HUDEP-2 (cell line): ENCODE measurements around the gene TDRD7.

Experiments
- DNase-seq, 76 experiments: peaks; one replicate each; lab custom pipeline; 2025; ENCODE audit not compliant: unreplicated experiment in 76 of 76; lab: John Stamatoyannopoulos, UW

Gene TDRD7

DNA sequence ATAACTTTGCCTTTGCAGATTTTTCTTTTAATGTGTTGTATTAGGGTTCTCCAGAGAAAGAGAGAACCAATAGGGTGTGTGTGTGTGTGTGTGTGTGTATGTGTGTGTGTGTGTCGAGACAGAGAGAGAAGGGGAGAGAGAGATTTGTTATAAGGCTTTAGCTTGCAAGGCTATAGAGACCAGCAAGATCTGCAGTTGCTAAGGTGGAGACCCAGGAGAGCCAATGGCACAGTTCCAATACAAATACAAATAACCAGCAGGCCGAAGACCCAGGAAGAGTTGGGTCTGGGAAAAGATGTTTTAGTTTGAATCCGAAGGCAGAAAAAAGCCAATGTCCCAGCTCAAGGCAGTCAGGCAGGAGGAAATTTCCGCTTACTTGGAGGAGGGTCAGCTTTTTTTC lies 112.5 kb downstream of the TDRD7 start:
- no peak for DNase-seq

DNA sequence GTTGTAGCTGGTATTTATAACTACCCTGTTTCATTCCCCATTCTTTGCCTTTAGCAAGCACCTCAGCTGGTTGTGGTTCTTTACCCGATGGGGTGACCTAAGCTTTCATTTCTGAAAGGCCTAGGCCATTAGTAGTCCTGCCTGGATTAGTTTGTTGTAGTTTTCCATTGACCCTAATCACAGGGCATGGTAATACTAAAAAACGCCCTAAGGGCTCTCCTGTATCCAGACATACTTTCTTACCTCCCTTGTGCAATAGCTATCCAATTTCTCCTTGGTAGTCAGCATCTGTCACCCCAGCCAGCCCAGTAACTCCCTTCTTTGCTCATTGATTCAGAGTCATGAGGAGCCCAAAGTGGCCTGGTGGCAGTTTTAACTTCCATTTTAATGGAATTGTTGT lies 113.6 kb downstream of the TDRD7 start:
- DNase-seq, result no peak

DNA sequence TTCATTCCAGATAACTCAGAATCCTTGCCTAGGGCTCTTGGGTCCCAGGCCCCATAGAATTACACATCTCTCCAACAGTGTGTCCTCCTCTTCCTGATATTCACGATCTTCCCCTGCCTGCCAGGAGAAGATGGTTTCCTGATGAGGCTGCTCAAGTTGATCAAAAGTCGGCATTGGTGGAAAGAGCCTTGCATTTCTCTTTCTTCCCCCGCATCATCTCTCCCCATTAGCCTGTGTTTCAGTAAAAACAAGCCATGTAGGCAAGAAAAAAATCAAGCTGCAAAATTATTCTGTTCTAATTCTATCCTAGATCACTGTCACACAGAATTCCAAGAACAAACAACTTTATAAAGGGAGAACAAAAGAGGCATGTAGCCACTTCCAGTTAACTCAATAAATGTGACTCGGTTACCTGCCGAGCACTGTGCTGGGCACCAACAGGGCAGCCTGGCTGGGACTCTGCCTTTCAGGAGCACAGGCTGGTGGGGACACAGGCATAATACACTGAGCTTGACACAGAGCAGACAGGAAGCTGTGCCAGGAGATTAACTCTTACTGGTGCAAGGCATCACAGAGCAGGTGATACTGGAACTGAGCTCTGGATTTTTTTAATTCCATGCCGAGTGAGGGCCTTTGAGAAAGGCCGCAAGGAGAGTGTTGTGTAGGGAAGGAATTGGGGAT lies 115.1 kb downstream of the TDRD7 start:
- DNase-seq, result no peak

DNA sequence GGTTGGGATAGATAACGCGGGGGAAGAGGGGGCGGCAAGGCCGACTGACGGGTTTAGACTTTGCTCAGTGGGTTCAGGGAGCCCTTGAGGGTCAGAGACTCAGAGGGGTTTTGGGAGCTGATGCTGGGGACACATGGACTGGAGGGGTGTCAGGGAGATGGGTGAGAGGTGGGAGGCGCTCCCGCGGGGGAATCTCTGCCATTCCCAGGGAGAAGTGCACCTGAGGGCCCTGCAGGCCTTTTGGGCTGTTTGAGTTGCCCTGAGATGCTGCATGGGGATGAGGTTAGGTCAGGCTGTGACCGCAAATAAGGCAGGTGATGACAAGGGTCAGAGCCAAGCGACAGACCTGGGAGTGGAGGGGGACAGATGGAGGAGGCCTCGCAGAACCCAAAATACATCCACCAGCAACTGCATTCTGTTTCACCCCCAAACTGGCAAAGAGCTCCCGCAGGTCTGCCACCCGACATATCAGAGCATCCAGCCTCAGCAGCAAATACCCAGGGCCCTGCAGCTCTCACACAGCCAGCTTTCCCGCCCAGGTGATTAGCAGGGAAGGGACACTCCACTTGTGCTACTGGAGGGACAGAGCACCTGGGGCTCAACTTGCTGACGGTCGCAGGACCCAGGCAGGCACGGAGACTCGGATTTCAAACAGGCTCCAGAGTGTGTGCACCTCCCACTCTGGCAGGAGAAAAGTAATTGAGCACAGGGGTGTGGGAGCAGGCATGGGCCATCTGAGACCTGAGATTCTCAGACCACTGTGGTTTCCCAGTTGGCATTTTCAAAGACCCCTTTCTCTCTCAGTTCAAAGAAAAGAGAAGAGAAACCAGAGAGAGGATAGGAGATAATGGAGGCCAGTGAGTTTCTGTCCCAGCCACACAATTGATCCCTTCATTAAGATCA lies 116.0 kb downstream of the TDRD7 start:
- no peak for DNase-seq

DNA sequence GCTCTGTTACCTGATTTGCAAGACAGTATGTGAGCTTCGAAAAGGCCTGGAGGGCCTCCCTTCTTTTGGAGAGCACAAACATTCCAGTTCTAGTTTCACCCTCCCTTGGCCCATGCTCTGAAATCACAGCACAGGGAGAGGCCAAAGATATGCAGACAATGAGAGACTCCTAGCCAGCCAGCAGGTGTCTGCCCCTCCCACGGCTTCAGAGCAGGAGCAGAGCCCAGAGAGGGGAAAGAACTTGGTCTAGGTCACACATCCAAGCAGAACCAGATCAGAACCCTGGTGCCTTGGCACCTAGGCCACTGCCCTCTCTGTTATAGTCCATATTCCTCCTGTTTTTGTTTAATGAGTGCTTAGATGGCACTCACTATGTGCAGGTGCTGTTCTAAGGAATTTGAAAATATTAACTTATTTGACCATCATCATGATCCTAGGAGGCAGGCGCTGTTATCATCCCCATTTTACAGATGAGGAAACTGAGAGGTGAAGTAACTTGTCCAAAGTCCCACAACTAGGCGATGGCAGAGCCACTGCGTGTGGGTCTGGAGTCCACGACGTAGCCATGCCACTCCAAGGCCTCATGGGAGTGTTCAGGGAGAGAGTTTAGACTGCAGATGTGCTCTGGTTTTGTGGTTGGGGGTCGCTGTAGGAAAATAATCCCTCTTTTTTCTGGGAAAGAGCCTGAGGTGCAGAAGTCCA lies 116.8 kb downstream of the TDRD7 start:
- DNase-seq, result no peak

DNA sequence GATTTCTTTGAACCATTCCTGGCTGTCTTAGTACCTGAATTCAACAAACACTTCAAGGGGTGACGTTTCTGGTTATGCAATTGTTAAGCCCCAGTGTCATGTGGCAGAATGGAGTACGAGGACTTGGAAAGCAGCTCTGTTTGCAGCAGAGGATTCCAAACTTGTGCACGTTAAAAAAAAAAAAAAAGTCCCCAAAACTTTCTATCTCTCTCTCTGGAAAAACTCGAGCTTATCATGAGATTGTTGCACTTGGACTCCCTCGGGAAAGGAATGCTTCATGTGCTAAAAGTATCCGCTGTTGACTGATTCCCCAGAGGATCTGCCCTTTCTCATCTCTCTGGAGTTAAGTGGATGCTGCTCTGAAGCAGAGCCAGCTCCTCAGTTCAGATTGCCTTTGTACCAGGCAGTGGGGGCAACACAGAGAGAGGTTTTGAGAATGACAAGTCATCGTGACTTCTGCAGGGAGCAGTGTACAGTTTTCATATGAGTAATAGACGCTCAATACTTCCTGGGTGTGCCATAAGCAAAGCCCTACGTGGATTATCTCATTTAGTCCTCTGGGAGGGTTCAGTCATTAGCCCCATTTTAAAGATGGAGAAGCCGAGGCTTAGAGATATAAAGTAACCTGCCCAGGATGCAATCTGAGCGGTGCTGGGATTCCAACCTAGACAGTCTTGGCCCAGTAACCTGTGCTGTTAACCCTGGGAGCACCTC lies 117.6 kb downstream of the TDRD7 start:
- no peak for DNase-seq

DNA sequence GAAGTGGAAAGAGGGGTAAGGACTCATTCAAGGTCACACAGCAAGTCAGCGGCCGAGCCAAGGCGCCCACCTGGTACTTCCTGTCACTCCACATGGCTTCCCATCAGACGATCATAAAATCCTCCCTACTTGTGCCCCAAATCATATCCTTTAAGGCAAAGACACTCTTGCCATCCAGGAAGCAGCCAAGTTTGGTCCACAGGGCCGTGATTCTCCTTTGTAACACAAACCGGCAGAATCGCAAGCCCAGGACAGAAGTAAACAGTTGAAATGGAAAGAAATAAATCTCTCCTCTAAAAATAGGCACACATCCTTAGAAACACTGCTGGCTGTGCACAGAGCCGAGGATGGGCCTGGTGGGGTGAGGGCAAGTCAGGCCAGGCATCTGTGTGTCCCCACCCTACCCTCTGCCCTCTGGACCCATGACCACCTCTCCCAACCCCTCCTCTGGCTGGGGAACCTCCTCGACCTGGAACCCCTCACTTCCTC lies 120.0 kb downstream of the TDRD7 start:
- DNase-seq, result no peak

DNA sequence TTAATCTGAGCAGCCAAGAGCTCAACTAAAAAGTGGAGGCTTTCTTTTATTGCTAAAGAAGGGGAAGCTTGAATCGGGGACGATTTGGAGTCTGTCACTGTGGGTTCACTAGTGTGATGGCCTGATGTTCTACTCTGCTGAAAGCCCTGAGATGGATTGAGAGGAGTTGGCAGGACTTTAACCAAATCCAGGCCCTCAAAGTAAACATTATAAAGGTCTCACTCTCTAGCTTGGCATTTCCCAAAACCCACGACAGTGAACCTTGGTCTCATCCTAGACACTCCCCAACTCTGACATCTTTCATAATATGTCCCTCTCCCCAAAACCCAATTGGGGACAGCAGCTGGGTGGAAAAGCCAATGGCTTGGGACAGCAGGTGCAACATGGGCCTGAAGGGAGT lies 122.3 kb downstream of the TDRD7 start:
- DNase-seq, result no peak

DNA sequence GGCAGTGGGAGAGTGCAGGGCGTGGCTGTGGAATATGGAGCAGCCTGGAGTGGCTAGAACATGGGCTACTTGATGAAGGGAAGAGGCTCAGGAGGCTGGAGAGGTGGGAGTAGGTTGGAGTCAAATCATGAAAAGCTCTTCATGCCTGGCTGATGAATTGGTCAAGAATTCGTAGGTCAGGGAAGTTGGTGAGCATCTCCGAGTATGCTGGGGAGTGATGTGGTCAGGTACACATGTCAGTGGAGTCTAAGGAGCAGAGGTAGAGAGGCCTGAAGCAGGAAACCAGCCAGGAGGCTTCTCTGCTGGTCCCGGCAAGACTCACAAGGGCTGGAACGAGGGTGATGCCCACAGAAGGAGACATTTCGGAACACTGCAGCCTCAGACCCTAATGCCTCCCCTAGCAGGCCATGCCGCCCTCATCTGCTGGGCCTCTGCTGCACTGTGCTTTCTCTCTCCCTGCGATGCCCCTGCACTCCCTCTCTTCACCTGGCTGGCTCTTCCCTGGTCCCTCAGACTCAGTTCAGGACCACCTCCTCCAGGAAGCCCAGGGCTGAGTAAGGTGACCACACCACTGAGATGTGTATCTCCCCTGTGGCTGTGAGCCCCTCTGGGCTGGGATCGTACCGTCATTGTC lies 123.2 kb downstream of the TDRD7 start:
- DNase-seq, result no peak

DNA sequence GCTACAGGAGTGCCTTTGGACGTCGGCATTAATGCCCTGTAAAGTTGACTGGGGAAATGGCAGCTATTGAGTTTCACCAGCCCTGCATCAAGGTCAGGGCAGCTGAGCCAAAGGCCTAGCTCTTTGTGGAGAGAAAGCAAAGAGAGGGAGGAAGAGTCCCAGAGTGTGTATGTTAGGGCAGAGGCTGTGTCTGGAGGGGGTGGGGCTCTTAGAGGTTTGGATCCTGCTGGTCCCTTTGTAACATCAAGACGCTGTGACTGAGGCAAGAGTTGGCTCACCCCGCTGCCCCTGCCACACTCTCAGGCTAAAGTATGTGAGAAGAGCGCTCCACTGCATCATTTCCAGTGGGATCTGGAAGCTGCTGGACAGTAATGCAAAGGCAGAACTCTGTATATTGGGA lies 123.9 kb downstream of the TDRD7 start:
- no peak for DNase-seq

DNA sequence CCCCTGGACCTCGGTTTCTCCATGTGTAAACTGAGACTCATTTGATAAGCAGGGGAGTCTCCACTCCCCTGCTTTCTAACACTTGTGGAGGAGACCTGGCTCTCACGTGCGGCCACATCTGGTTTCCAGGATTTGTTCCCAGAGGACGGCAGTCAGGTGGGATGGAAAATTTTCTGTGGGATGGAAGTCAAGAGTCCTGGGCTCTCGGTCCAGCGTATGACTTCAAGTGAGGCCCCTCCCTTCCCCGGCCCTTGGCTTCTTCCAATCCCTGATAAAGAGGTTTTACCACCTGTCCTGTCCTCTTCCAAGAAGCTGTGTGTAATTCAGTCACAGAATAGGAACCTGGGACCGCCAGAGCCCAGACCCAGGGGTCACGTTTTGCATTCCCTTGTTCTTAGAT lies 124.6 kb downstream of the TDRD7 start:
- no peak for DNase-seq

DNA sequence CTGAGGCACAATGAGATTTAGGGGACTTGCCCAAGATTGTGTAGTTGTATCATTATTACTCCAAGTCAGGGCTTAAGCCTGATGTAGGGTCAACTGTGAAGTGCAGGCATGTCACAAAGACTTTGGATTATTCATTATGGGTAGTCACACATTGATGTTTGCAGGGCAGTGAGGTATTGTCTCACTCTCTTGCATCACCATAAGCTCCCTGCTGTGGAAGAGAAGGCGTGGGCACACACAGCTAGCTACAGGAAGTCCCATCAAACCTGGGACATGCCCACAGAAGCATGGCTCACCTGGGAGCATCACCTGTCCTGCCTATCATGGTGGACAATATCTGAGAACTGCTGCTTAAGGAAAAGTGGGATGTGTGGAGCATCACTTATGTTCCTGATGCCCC lies 131.7 kb downstream of the TDRD7 start:
- no peak for DNase-seq

DNA sequence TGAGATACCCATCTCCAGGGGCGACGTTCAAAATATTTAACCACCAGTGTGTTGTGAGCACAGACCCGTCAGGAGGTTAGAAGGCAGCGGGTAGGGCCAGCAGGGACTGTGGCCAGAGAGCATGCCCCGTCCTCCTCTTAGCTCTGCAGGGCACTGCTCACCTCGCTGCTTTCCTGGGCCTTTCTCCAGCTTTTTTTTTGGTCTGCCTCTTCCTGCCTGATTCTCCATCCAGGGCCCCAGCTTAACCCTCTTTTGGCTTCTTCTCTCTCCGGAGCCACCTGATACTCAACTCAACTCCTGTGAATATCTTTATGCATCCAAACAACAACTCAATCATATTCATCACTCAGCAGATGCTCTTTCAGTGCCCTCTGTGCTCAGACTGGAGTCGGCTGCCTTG lies 133.6 kb downstream of the TDRD7 start:
- DNase-seq, result no peak
